ENCODE measurements around the gene C21orf58. TPM values are rescaled to one million over a fixed set of nuclear protein-coding genes. Genes with fewer than 3 reads are reported as not detected.

C21orf58 gene
- total and polyA plus RNA-seq, 7 donors = 0.92 to 7.4 (median 1.8) TPM

GRCh38 chr21:46291561-46291960, 32.1 kb downstream of the C21orf58 start:
- Histone ChIP-seq H3K27ac (no peak overlapping the region), H3K4me3 (no peak overlapping the region), H3K27me3 (peaks cover 0 to 9% (median 0%) of the 10 kb centered on the region in 3 donors), H3K4me1 (peaks cover 0 to 22% (median 12%) of the 10 kb centered on the region in 4 donors), H3K9me3 (no peaks in the 10 kb centered on the region), H3K36me3 (peaks cover 0 to 10% (median 0%) of the 10 kb centered on the region in 4 donors)
- no peak for TF ChIP-seq POLR2A (IDR thresholded peaks at IDR 0.05)
- TF ChIP-seq, protein P1, sequence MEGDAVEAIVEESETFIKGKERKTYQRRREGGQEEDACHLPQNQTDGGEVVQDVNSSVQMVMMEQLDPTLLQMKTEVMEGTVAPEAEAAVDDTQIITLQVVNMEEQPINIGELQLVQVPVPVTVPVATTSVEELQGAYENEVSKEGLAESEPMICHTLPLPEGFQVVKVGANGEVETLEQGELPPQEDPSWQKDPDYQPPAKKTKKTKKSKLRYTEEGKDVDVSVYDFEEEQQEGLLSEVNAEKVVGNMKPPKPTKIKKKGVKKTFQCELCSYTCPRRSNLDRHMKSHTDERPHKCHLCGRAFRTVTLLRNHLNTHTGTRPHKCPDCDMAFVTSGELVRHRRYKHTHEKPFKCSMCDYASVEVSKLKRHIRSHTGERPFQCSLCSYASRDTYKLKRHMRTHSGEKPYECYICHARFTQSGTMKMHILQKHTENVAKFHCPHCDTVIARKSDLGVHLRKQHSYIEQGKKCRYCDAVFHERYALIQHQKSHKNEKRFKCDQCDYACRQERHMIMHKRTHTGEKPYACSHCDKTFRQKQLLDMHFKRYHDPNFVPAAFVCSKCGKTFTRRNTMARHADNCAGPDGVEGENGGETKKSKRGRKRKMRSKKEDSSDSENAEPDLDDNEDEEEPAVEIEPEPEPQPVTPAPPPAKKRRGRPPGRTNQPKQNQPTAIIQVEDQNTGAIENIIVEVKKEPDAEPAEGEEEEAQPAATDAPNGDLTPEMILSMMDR (IDR thresholded peaks at IDR 0.05) = no peak
- TF ChIP-seq POLR2AphosphoS5 (IDR thresholded peaks at IDR 0.05) = no peak
- TF ChIP-seq EP300 (IDR thresholded peaks at IDR 0.05) = no peak
- intact Hi-C loops (cut with DNase I) = no loop called here
- WGBS, 2 donors = 97 to 99% methylated on average over 2 of the region's 2 CpGs
- DNase-seq = no peak

GRCh38 chr21:46289655-46290179, 34.0 kb downstream of the C21orf58 start:
- no peaks in the 10 kb centered on the region for H3K27me3 ChIP-seq
- intact Hi-C loops (cut with DNase I) = loop anchor here (5.0 kb wide), 1 partner anchor 147 kb away; no protein-coding TSS in a partner anchor
- TF ChIP-seq EP300 (IDR thresholded peaks at IDR 0.05) (no peak), POLR2A (IDR thresholded peaks at IDR 0.05) (no peak), POLR2AphosphoS5 (IDR thresholded peaks at IDR 0.05) (no peak)
- TF ChIP-seq, protein P1 (IDR thresholded peaks at IDR 0.05) = no peak
- H3K4me1 ChIP-seq = peaks cover 0 to 22% (median 13%) of the 10 kb centered on the region in 4 donors
- no peaks in the 10 kb centered on the region for H3K9me3 ChIP-seq
- H3K27ac ChIP-seq = no peak overlapping the region
- H3K36me3 ChIP-seq = peaks cover 0 to 10% (median under 1%) of the 10 kb centered on the region in 4 donors
- 80 to 86% methylated on average over 6 of the region's 6 CpGs for WGBS, 2 donors
- H3K4me3 ChIP-seq = no peak overlapping the region
- DNase-seq = no peak

DNA sequence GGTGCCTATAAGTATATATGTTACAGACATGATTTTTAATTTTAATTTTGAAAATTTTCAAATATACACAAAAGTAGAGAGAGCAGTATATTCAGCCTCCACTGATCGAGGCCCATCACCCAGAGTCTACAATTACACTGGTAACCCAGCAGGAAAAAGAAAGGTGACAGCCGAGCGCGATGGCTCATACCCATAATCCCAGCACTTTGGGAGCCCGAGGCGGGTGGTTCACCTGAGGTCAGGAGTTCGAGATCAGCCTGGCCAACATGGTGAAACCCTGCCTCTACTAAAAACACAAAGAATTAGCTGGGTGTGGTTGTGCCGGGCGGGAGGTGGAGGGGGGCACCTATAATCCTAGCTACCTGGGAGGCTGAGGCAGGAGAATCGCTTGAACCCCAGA, 36.1 kb downstream of the C21orf58 start:
- WGBS, 2 donors = 70 to 85% methylated on average over 10 of the region's 10 CpGs
- Histone ChIP-seq H3K27ac (no peak overlapping the region), H3K9me3 (no peaks in the 10 kb centered on the region), H3K27me3 (no peaks in the 10 kb centered on the region), H3K4me3 (no peak overlapping the region), H3K4me1 (peaks cover 0 to 44% (median 35%) of the 10 kb centered on the region in 4 donors), H3K36me3 (peaks cover 0 to 32% (median 1%) of the 10 kb centered on the region in 4 donors)
- intact Hi-C loops (cut with DNase I) = loop anchor here (2.0 to 5.0 kb wide), 3 partner anchors 59 to 317 kb away; partner anchors contain the start of gene LSS
- TF ChIP-seq EP300 (IDR thresholded peaks at IDR 0.05) = no peak
- TF ChIP-seq, protein P1 (IDR thresholded peaks at IDR 0.05) = no peak
- no peak for TF ChIP-seq POLR2A (IDR thresholded peaks at IDR 0.05)
- no peak for TF ChIP-seq POLR2AphosphoS5 (IDR thresholded peaks at IDR 0.05)
- no peak for DNase-seq

DNA sequence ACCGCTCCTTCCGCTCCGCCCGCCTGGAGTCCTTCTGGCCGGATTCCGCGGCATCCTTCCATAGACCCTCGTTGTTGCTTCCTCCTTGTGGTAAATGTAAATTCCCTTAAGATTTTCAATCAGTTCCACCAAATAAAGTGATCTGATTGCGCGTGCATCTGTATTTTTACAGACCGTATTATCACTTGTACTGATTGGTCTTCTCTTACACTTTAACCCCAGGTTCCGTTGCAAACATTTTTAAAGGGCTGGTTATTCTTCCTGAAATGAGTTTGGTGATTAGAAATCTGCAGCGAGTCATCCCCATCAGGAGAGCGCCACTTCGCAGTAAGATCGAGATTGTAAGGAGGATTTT, 37.0 kb downstream of the C21orf58 start:
- DNase-seq = no peak
- 0 to 1% methylated on average over 16 of the region's 16 CpGs for WGBS, 2 donors
- peak overlapping the region; percentile 96 to 99 (median 97) for H3K27ac ChIP-seq
- peaks cover 0 to 53% (median 44%) of the 10 kb centered on the region in 4 donors for H3K4me1 ChIP-seq
- no peaks in the 10 kb centered on the region for H3K9me3 ChIP-seq
- H3K27me3 ChIP-seq = no peaks in the 10 kb centered on the region
- H3K4me3 ChIP-seq = peak overlapping the region; percentile 83 to 95 (median 90)
- peaks cover 0 to 33% (median 1%) of the 10 kb centered on the region in 4 donors for H3K36me3 ChIP-seq
- no peak for TF ChIP-seq POLR2A (IDR thresholded peaks at IDR 0.05)
- TF ChIP-seq, protein P1 (IDR thresholded peaks at IDR 0.05) = no peak
- no peak for TF ChIP-seq POLR2AphosphoS5 (IDR thresholded peaks at IDR 0.05)
- TF ChIP-seq EP300 (IDR thresholded peaks at IDR 0.05) = no peak
- intact Hi-C loops (cut with DNase I) = loop anchor here (1.0 to 5.0 kb wide), 4 partner anchors 38 to 316 kb away; partner anchors contain the start of genes LSS and PCNT

All from sigmoid colon (tissue), 7 donors.